PC-3 (cell line): ENCODE results near the gene CCDC87. TPM values are rescaled to one million over a fixed set of nuclear protein-coding genes. Genes with fewer than 3 reads are reported as not detected.
A peak's percentile ranks its signal among the peaks of the same experiment; 100 is the strongest.
"Not testable (repeated sequence)": the region's sequence is repeated elsewhere in the genome, so short reads cannot be mapped to it uniquely, and the experiment has no call there.

Experiments
- ATAC-seq: fragments of 200-7000 bp; cut with Tn5 transposase; 2 replicates; pipeline ENCODE4 v1.9.1; 2020; ENCODE audit warnings: mild to moderate bottlenecking, moderate library complexity
- Bru-seq: library from RNA; stranded (reverse); fragments of 400-500 nt; gene quantifications from one replicate; lab custom pipeline; 2021; lab: Mats Ljungman, UMichigan
- BruChase-seq, 2 experiments: library from RNA; stranded (reverse); fragments of 400-500 nt; gene quantifications; one replicate each; lab custom pipeline; 2021; lab: Mats Ljungman, UMichigan
- BruUV-seq: library from RNA; stranded (reverse); fragments of 400-500 nt; replicated peaks from 2 replicates; lab custom pipeline; 2021; lab: Mats Ljungman, UMichigan
- CTCF ChIA-PET: fragments of 300-600 bp; sonication (Branson Sonifier 250); formaldehyde crosslinking; loops from one replicate; lab custom pipeline; 2022; ENCODE audit warnings: antibody characterized with exemption; lab: Charles Lee
- POLR2A ChIA-PET: fragments of 300-600 bp; sonication (Branson Sonifier 250); formaldehyde crosslinking; loops from one replicate; lab custom pipeline; 2022; ENCODE audit warnings: antibody characterized with exemption; ENCODE audit not compliant: unreplicated experiment; lab: Charles Lee
- DNase-seq: peaks from one replicate; pipeline ENCODE4 v3.0.0-alpha.2; 2015
- H2AFZ ChIP-seq: fragments of 300-600 bp; sonication (generic); 2 replicates; pipeline ENCODE4 v1.6.0; 2016; ENCODE audit warnings: antibody characterized with exemption, low read length
- H3F3A ChIP-seq: fragments of 300-600 bp; sonication (generic); one replicate; pipeline ENCODE4 v1.6.0; 2017; ENCODE audit warnings: antibody characterized with exemption, low read length, control low read depth, mild to moderate bottlenecking; ENCODE audit not compliant: unreplicated experiment
- H3K27ac ChIP-seq: fragments of 300-600 bp; sonication (generic); 2 replicates; pipeline ENCODE4 v1.5.1; 2016; ENCODE audit warnings: mild to moderate bottlenecking, low read length
- H3K27me3 ChIP-seq: fragments of 300-600 bp; sonication (generic); 2 replicates; pipeline ENCODE4 v1.6.1; 2016; ENCODE audit warnings: low read length, mixed read lengths
- H3K36me3 ChIP-seq: fragments of 300-600 bp; sonication (generic); 2 replicates; pipeline ENCODE4 v1.6.1; 2016; ENCODE audit warnings: low read depth, mixed run types, low read length, mixed read lengths
- H3K4me1 ChIP-seq: fragments of 300-600 bp; sonication (generic); 2 replicates; pipeline ENCODE4 v1.5.1; 2016; ENCODE audit warnings: low read length; ENCODE audit not compliant: insufficient read depth
- H3K4me2 ChIP-seq: fragments of 300-600 bp; sonication (generic); 2 replicates; pipeline ENCODE4 v1.6.0; 2016; ENCODE audit warnings: low read length
- H3K4me3 ChIP-seq: fragments of 300-600 bp; sonication (generic); 2 replicates; pipeline ENCODE4 v1.5.1; 2016; ENCODE audit warnings: mild to moderate bottlenecking, low read length, mixed read lengths
- H3K79me2 ChIP-seq: fragments of 300-600 bp; sonication (generic); 2 replicates; pipeline ENCODE4 v1.6.1; 2017; ENCODE audit warnings: low read length, mixed read lengths
- H3K9ac ChIP-seq: fragments of 300-600 bp; sonication (generic); 2 replicates; pipeline ENCODE4 v1.6.0; 2016; ENCODE audit warnings: mild to moderate bottlenecking, low read length
- H3K9me2 ChIP-seq: fragments of 300-600 bp; sonication (generic); replicated peaks from 2 replicates; pipeline ENCODE4 v1.6.1; 2016; ENCODE audit warnings: mixed run types, low read length, mixed read lengths
- H3K9me3 ChIP-seq: fragments of 300-600 bp; sonication (generic); 2 replicates; pipeline ENCODE4 v1.6.1; 2016; ENCODE audit warnings: low read length, mixed read lengths
- H4K20me1 ChIP-seq: fragments of 300-600 bp; sonication (generic); 2 replicates; pipeline ENCODE4 v1.6.1; 2016; ENCODE audit warnings: low read length, mixed read lengths
- EZH2 ChIP-seq: fragments of 300-600 bp; sonication (generic); IDR thresholded peaks from one replicate; pipeline ENCODE4 v1.6.1; 2017; ENCODE audit warnings: antibody characterized with exemption, mild to moderate bottlenecking, low read length; ENCODE audit not compliant: unreplicated experiment
- EZH2phosphoT487 ChIP-seq: fragments of 300-600 bp; sonication (generic); IDR thresholded peaks from 2 replicates; pipeline ENCODE4 v1.6.1; 2018; ENCODE audit warnings: mild to moderate bottlenecking, antibody characterized with exemption, low read length, borderline replicate concordance
- intact Hi-C: fragments of 100-400 bp; cut with micrococcal nuclease; formaldehyde crosslinking; loops from 2 replicates; pipeline ENCODE4 v1.9.0; 2023
- long read RNA-seq: library from polyadenylated mRNA; unstranded; transcript quantifications from one replicate; pipeline ENCODE4 v2.0.0, GENCODE V29; 2021; ENCODE audit not compliant: unreplicated experiment
- total RNA-seq: library from RNA; depleted of rRNA; stranded (reverse); fragments of >200 nt; gene quantifications from 2 replicates; pipeline ENCODE4 v1.2.3, GENCODE V29; 2014; rRNA removed
- TF ChIP-seq, protein P1 (sequence below): fragments of 300-600 bp; sonication (generic); conservative IDR thresholded peaks from 2 replicates; pipeline ENCODE4 v1.5.1; 2017; ENCODE audit warnings: antibody characterized with exemption, low read depth, mild to moderate bottlenecking, low read length

CCDC87 gene, protein sequence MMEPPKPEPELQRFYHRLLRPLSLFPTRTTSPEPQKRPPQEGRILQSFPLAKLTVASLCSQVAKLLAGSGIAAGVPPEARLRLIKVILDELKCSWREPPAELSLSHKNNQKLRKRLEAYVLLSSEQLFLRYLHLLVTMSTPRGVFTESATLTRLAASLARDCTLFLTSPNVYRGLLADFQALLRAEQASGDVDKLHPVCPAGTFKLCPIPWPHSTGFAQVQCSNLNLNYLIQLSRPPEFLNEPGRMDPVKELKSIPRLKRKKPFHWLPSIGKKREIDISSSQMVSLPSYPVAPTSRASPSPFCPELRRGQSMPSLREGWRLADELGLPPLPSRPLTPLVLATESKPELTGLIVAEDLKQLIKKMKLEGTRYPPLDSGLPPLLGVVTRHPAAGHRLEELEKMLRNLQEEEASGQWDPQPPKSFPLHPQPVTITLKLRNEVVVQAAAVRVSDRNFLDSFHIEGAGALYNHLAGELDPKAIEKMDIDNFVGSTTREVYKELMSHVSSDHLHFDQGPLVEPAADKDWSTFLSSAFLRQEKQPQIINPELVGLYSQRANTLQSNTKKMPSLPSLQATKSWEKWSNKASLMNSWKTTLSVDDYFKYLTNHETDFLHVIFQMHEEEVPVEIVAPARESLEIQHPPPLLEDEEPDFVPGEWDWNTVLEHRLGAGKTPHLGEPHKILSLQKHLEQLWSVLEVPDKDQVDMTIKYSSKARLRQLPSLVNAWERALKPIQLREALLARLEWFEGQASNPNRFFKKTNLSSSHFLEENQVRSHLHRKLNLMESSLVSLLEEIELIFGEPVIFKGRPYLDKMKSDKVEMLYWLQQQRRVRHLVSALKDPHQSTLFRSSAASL
- total RNA-seq (0.69 TPM in 1 of 2 replicates, not detected in the other), Bru-seq, nascent RNA (percentile 43 among the genes with signal in this experiment), BruChase-seq, experiment 1, labeled RNA remaining after a 6-hour chase (percentile 36 among the genes with signal in this experiment), BruChase-seq, experiment 2, labeled RNA remaining after a 2-hour chase (percentile 27 among the genes with signal in this experiment)
- long read RNA-seq = 0 reads

DNA sequence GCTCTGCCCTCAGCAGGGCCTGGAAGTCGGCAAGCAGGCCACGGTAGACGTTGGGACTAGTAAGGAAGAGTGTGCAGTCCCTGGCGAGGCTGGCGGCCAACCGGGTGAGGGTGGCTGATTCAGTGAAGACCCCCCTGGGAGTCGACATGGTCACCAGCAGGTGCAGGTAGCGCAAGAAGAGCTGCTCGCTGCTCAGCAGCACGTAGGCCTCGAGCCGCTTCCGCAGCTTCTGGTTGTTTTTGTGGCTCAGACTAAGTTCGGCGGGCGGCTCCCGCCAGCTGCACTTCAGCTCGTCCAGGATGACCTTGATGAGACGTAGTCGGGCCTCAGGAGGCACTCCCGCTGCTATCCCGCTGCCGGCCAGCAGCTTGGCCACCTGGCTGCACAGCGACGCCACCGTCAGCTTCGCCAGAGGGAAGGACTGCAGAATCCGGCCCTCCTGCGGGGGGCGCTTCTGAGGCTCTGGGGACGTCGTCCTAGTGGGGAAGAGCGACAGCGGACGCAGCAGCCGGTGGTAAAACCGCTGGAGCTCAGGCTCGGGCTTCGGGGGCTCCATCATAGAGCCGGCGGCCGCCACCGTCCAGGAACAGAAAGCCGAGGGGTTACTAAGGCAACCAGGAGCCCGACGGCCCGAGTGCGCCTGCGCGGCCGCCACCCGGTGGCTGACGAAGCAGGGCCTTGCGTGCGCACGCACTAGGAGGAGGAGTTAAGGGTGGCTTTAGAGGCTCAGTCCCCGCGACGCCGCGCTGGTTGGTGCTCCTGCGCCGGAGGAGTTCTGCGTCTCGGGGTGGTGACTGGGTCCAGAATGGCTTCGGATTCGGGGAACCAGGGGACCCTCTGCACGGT is at the start of gene CCDC87, which contains the start of gene CCS:
TSS of gene CCDC87 (minus strand) at position 607 of the 846 bp plus-strand sequence. CDS start at position 559, 48 bp downstream.
TSS of gene CCS (plus strand) at position 729 of the 846 bp plus-strand sequence. CDS start at position 806, 77 bp downstream.
- Histone ChIP-seq H3K4me3 (peak within 1 kb of the TSS; percentile 77), H2AFZ (peak within 1 kb of the TSS; percentile 88), H3K9ac (peak within 1 kb of the TSS; percentile 77), H3F3A (no peaks in the 10 kb centered on the region), H3K9me3 (no peaks in the 10 kb centered on the region), H4K20me1 (no peaks in the 10 kb centered on the region), H3K36me3 (no peaks in the 10 kb centered on the region), H3K27ac (no peak within 1 kb of the TSS), H3K4me1 (peaks cover 15% of the 10 kb centered on the region), H3K9me2 (no peaks in the 10 kb centered on the region), H3K4me2 (peak within 1 kb of the TSS; percentile 91), H3K79me2 (peaks cover 22% of the 10 kb centered on the region), H3K27me3 (no peaks in the 10 kb centered on the region)
- peak; percentile 99 for DNase-seq
- intact Hi-C loops = loop anchor here (1.0 to 2.0 kb wide), 3 partner anchors 24 to 86 kb away; partner anchors contain the start of genes ACTN3, RBM14 and ZDHHC24
- POLR2A ChIA-PET = interaction anchor here (0.6 kb wide), 2 partner anchors 24 to 977 kb away, joined by 3 to 8 read pairs; no protein-coding TSS in a partner anchor
- ATAC-seq = peak; percentile 99
- TF ChIP-seq, protein P1, sequence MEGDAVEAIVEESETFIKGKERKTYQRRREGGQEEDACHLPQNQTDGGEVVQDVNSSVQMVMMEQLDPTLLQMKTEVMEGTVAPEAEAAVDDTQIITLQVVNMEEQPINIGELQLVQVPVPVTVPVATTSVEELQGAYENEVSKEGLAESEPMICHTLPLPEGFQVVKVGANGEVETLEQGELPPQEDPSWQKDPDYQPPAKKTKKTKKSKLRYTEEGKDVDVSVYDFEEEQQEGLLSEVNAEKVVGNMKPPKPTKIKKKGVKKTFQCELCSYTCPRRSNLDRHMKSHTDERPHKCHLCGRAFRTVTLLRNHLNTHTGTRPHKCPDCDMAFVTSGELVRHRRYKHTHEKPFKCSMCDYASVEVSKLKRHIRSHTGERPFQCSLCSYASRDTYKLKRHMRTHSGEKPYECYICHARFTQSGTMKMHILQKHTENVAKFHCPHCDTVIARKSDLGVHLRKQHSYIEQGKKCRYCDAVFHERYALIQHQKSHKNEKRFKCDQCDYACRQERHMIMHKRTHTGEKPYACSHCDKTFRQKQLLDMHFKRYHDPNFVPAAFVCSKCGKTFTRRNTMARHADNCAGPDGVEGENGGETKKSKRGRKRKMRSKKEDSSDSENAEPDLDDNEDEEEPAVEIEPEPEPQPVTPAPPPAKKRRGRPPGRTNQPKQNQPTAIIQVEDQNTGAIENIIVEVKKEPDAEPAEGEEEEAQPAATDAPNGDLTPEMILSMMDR = peak; percentile 83
- TF ChIP-seq EZH2 = no peak
- TF ChIP-seq EZH2phosphoT487 = no peak
- CTCF ChIA-PET = interaction anchor here (0.5 to 0.8 kb wide), 6 partner anchors 19 to 154 kb away, joined by 3 to 10 read pairs (median 4); partner anchors contain the start of genes MRPL11 and RBM4
- no TSS peak for BruUV-seq

DNA sequence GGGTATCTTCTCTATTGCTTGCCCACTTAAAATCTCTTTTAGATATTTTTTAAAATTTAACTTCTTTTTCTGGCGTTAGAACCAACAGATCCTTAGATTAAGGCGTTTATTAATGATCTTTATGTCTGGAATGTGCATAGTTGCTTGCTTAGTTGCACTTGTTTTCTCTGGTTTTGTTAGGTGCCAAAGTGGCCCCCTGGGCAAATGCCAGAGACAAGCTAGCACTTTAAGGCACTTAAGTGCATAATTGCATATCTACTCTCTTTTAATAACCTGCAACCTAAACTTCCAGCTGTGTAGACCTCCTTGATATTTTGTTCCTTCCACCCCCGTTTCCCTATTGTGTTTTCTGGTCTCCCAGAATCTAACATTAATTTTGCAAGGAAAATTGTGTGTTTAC is 49.0 kb upstream of the CCDC87 start:
- DNase-seq (no peak), ATAC-seq (no peak)
- intact Hi-C loops = no loop called here
- POLR2A ChIA-PET = interaction anchor here (0.5 kb wide), 1 partner anchor 20 kb away, joined by 3 read pairs; no protein-coding TSS in a partner anchor
- Histone ChIP-seq H2AFZ (no peak overlapping the region), H3K36me3 (peaks cover 72% of the 10 kb centered on the region), H3K79me2 (peaks cover 97% of the 10 kb centered on the region), H3K27ac (no peak overlapping the region), H3K4me3 (peak overlapping the region; percentile 95), H3K9me3 (no peaks in the 10 kb centered on the region), H3K9me2 (no peaks in the 10 kb centered on the region), H3F3A (peaks cover 7% of the 10 kb centered on the region), H4K20me1 (peaks cover 80% of the 10 kb centered on the region), H3K9ac (no peak overlapping the region), H3K27me3 (no peaks in the 10 kb centered on the region), H3K4me2 (peak overlapping the region; percentile 94), H3K4me1 (peaks cover 43% of the 10 kb centered on the region)
- BruUV-seq = no TSS peak
- TF ChIP-seq EZH2 = no peak
- TF ChIP-seq EZH2phosphoT487 = no peak
- CTCF ChIA-PET = interaction anchor here (0.7 kb wide), 1 partner anchor 37 kb away, joined by 3 read pairs; no protein-coding TSS in a partner anchor

DNA sequence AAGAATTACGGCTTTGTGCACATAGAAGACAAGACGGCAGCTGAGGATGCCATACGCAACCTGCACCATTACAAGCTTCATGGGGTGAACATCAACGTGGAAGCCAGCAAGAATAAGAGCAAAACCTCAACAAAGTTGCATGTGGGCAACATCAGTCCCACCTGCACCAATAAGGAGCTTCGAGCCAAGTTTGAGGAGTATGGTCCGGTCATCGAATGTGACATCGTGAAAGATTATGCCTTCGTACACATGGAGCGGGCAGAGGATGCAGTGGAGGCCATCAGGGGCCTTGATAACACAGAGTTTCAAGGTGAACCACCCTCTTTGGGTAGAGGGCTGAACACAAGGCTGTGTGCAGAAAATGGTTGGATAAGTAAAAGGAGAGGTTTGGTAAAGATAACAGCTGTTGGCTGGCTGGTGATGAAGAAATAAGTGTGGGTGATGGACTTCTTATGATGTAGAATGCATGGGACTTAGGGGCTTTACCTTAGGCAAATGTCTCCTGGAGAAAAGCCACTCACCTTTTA is 47.0 kb upstream of the CCDC87 start:
- H3K27me3 ChIP-seq, BruUV-seq, ATAC-seq, H3K9ac ChIP-seq, H2AFZ ChIP-seq, H3F3A ChIP-seq, H3K9me2 ChIP-seq, POLR2A ChIA-PET, CTCF ChIA-PET, DNase-seq, H3K27ac ChIP-seq, H3K9me3 ChIP-seq: not testable (repeated sequence)
- Histone ChIP-seq H3K4me3 (peak overlapping the region; percentile 95), H3K4me1 (peaks cover 43% of the 10 kb centered on the region), H3K36me3 (peaks cover 52% of the 10 kb centered on the region), H4K20me1 (peaks cover 61% of the 10 kb centered on the region), H3K79me2 (peaks cover 97% of the 10 kb centered on the region), H3K4me2 (peak overlapping the region; percentile 94)
- intact Hi-C loops = loop anchor here (2.0 kb wide), 1 partner anchor 23 kb away; the partner anchor contains the start of gene RBM14
